Smooth muscle cell (in vitro differentiated cells): ENCODE results near the gene NOS1AP. TPM values are rescaled to one million over a fixed set of nuclear protein-coding genes. Genes with fewer than 3 reads are reported as not detected.
A peak's percentile ranks its signal among the peaks of the same experiment; 100 is the strongest.

Experiments used
- DNase-seq: peaks from one replicate; lab custom pipeline; 2025; ENCODE audit not compliant: unreplicated experiment; lab: John Stamatoyannopoulos, UW
- H2AFZ ChIP-seq: fragments of 200-600 bp; sonication (generic); 2 replicates; pipeline ENCODE4 v1.6.0; 2016; ENCODE audit warnings: antibody characterized with exemption, low read depth, mild to moderate bottlenecking
- H3F3A ChIP-seq: fragments of 200-600 bp; sonication (generic); 2 replicates; pipeline ENCODE4 v1.6.0; 2017; ENCODE audit warnings: antibody characterized with exemption, low read depth
- H3K27ac ChIP-seq: fragments of 200-600 bp; sonication (generic); 2 replicates; pipeline ENCODE4 v1.5.1; 2016; ENCODE audit warnings: low read depth, mild to moderate bottlenecking
- H3K27me3 ChIP-seq: fragments of 200-600 bp; sonication (generic); 2 replicates; pipeline ENCODE4 v1.6.1; 2016; ENCODE audit warnings: low read depth, mild to moderate bottlenecking
- H3K36me3 ChIP-seq: fragments of 200-600 bp; sonication (generic); 2 replicates; pipeline ENCODE4 v1.5.1; 2016; ENCODE audit warnings: low read depth
- H3K4me1 ChIP-seq: fragments of 200-600 bp; sonication (generic); 2 replicates; pipeline ENCODE4 v1.5.1; 2016; ENCODE audit warnings: low read depth
- H3K4me2 ChIP-seq: fragments of 200-600 bp; sonication (generic); 2 replicates; pipeline ENCODE4 v1.6.0; 2016; ENCODE audit warnings: mild to moderate bottlenecking
- H3K4me3 ChIP-seq: fragments of 200-600 bp; sonication (generic); 2 replicates; pipeline ENCODE4 v1.5.1; 2016; ENCODE audit warnings: mild to moderate bottlenecking
- H3K79me2 ChIP-seq: fragments of 200-600 bp; sonication (generic); 2 replicates; pipeline ENCODE4 v1.6.0; 2016; ENCODE audit warnings: low read depth, mild to moderate bottlenecking
- H3K9ac ChIP-seq: fragments of 200-600 bp; sonication (generic); 2 replicates; pipeline ENCODE4 v1.6.0; 2016; ENCODE audit warnings: low read depth
- H3K9me3 ChIP-seq: fragments of 200-600 bp; sonication (generic); replicated peaks from 2 replicates; pipeline ENCODE4 v1.5.1; 2016; ENCODE audit warnings: low read depth
- H4K20me1 ChIP-seq: fragments of 200-600 bp; sonication (generic); 2 replicates; pipeline ENCODE4 v1.6.0; 2016; ENCODE audit warnings: low read depth
- CTCF ChIP-seq: fragments of 200-600 bp; sonication (generic); IDR thresholded peaks from 2 replicates; pipeline ENCODE4 v1.5.1; 2017; ENCODE audit warnings: borderline replicate concordance, mild to moderate bottlenecking, antibody characterized with exemption; ENCODE audit not compliant: insufficient read depth, poor library complexity, severe bottlenecking
- WGBS: methylation state at CpG from one replicate; pipeline ENCODE4 v1.1.7; 2016; ENCODE audit warnings: low lambda C conversion rate; 5-methylcytosine and 5-hydroxymethylcytosine counted together
- polyA plus RNA-seq: library from polyadenylated mRNA; unstranded; fragments of >200 nt; fragmentation: Nextera tagmentation; extraction: Ambion mirVana; gene quantifications from 2 replicates; pipeline ENCODE4 v1.2.1, GENCODE V29; 2016
- total RNA-seq: library from RNA; depleted of rRNA; stranded (reverse); fragments of >200 nt; gene quantifications from 2 replicates; pipeline ENCODE4 v1.2.3, GENCODE V29; 2014

The NOS1AP gene
- total and polyA plus RNA-seq, 2 experiments from 2014 or later: 0.54 to 0.80 TPM

GRCh38 chr1:162343470-162343869 is 274.0 kb downstream of the NOS1AP start:
- Histone ChIP-seq H2AFZ (no peak overlapping the region), H3K4me1 (no peaks in the 10 kb centered on the region), H3K27ac (no peak overlapping the region), H3K27me3 (no peaks in the 10 kb centered on the region), H3K9me3 (no peaks in the 10 kb centered on the region), H3F3A (no peaks in the 10 kb centered on the region), H3K4me3 (no peak overlapping the region), H3K36me3 (no peaks in the 10 kb centered on the region), H3K79me2 (no peaks in the 10 kb centered on the region), H3K4me2 (no peak overlapping the region), H3K9ac (no peak overlapping the region), H4K20me1 (no peaks in the 10 kb centered on the region)
- no peak for DNase-seq
- no peak for TF ChIP-seq CTCF
- 93% methylated on average over 5 of the region's 5 CpGs for WGBS

- no peaks in the 10 kb centered on the region for H3F3A ChIP-seq
- no peak overlapping the region for H3K9ac ChIP-seq
- no peaks in the 10 kb centered on the region for H4K20me1 ChIP-seq
- no peaks in the 10 kb centered on the region for H3K27me3 ChIP-seq
- no peak overlapping the region for H3K27ac ChIP-seq
- H3K9me3 ChIP-seq: no peaks in the 10 kb centered on the region
- H3K4me1 ChIP-seq: peaks cover 5% of the 10 kb centered on the region
- H3K36me3 ChIP-seq: no peaks in the 10 kb centered on the region
- H3K79me2 ChIP-seq: no peaks in the 10 kb centered on the region
- WGBS: 60% methylated on average over 3 of the region's 3 CpGs
- no peak for TF ChIP-seq CTCF
- DNase-seq: no peak
- H3K4me3 ChIP-seq: no peak overlapping the region
- no peak overlapping the region for H2AFZ ChIP-seq
- no peak overlapping the region for H3K4me2 ChIP-seq
Measured at GRCh38 chr1:162347281-162347680, 277.8 kb downstream of the NOS1AP start.

- no peak overlapping the region for H3K4me3 ChIP-seq
- no peaks in the 10 kb centered on the region for H4K20me1 ChIP-seq
- H3K4me1 ChIP-seq: peaks cover 5% of the 10 kb centered on the region
- H3K9ac ChIP-seq: peak overlapping the region; percentile 20
- no peak for TF ChIP-seq CTCF
- no peaks in the 10 kb centered on the region for H3K36me3 ChIP-seq
- WGBS: 14% methylated on average over 11 of the region's 11 CpGs
- peak overlapping the region; percentile 32 for H3K4me2 ChIP-seq
- H3K27me3 ChIP-seq: no peaks in the 10 kb centered on the region
- no peaks in the 10 kb centered on the region for H3K79me2 ChIP-seq
- no peak for DNase-seq
- peak overlapping the region; percentile 72 for H3K27ac ChIP-seq
- H3K9me3 ChIP-seq: no peaks in the 10 kb centered on the region
- peak overlapping the region; percentile 58 for H2AFZ ChIP-seq
- H3F3A ChIP-seq: no peaks in the 10 kb centered on the region
Measured at GRCh38 chr1:162349635-162350330, 280.3 kb downstream of the NOS1AP start.
